Caco-2 (cell line): ENCODE data around the gene RPL38. TPM values are rescaled to one million over a fixed set of nuclear protein-coding genes. Genes with fewer than 3 reads are reported as not detected.

Experiments used
- BruUV-seq: library from RNA; stranded (reverse); fragments of 400-500 nt; replicated peaks from 2 replicates; lab custom pipeline; 2021; lab: Mats Ljungman, UMichigan
- CTCF ChIA-PET: fragments of 300-600 bp; sonication (Branson Sonifier 250); formaldehyde crosslinking; loops from one replicate; lab custom pipeline; 2022; ENCODE audit warnings: antibody characterized with exemption; lab: Charles Lee
- POLR2A ChIA-PET: fragments of 300-600 bp; sonication (Branson Sonifier 250); formaldehyde crosslinking; loops from one replicate; lab custom pipeline; 2022; ENCODE audit warnings: antibody characterized with exemption; lab: Charles Lee
- DNase-seq, 2 experiments: peaks; one replicate each; pipeline versions ENCODE4 v3.0.0 to v3.0.0-alpha.2; 2020 to 2022
- H3K27me3 ChIP-seq: replicated peaks from 2 replicates; pipeline ENCODE4 v1.6.0; 2011; ENCODE audit warnings: low read length; ENCODE audit not compliant: control insufficient read depth, insufficient read depth
- H3K36me3 ChIP-seq: 2 replicates; pipeline ENCODE4 v1.5.1; 2011; ENCODE audit warnings: low read length; ENCODE audit not compliant: control insufficient read depth, insufficient read depth
- H3K4me1 ChIP-seq: fragments of 250-450 bp; sonication (Bioruptor Pico); 2 replicates; pipeline ENCODE4 v1.5.1; 2020; ENCODE audit warnings: mild to moderate bottlenecking
- H3K4me3 ChIP-seq: 2 replicates; pipeline ENCODE4 v1.5.1; 2011; ENCODE audit warnings: low read depth, mild to moderate bottlenecking, control low read depth, low read length
- H3K9me3 ChIP-seq: fragments of 250-450 bp; sonication (Bioruptor Pico); 2 replicates; pipeline ENCODE4 v1.5.1; 2020; ENCODE audit warnings: mild to moderate bottlenecking, moderate library complexity
- H3K27ac Mint-ChIP-seq: one replicate; pipeline ENCODE4 v1.8.0; 2022; ENCODE audit warnings: mixed read lengths; ENCODE audit not compliant: unreplicated experiment
- H3K27me3 Mint-ChIP-seq: one replicate; pipeline ENCODE4 v1.8.0; 2022; ENCODE audit warnings: mixed read lengths; ENCODE audit not compliant: insufficient read depth, unreplicated experiment
- H3K36me3 Mint-ChIP-seq: one replicate; pipeline ENCODE4 v1.8.0; 2022; ENCODE audit warnings: mild to moderate bottlenecking, mixed read lengths; ENCODE audit not compliant: insufficient read depth, unreplicated experiment
- H3K4me1 Mint-ChIP-seq: one replicate; pipeline ENCODE4 v1.8.0; 2022; ENCODE audit warnings: low read depth, mixed read lengths; ENCODE audit not compliant: unreplicated experiment
- H3K4me3 Mint-ChIP-seq: one replicate; pipeline ENCODE4 v1.8.0; 2022; ENCODE audit warnings: mild to moderate bottlenecking, moderate library complexity, mixed read lengths; ENCODE audit not compliant: unreplicated experiment
- H3K9me3 Mint-ChIP-seq: one replicate; pipeline ENCODE4 v1.8.0; 2022; ENCODE audit warnings: mixed read lengths; ENCODE audit not compliant: unreplicated experiment
- intact Hi-C: fragments of 100-400 bp; cut with micrococcal nuclease; formaldehyde crosslinking; loops from one replicate; pipeline ENCODE4 v1.10.0; 2022; ENCODE audit not compliant: unreplicated experiment
- total RNA-seq: library from RNA; stranded (reverse); gene quantifications from 2 replicates; pipeline ENCODE4 v1.2.3, GENCODE V29; 2022
- TF ChIP-seq, protein P1 (sequence below), 2 experiments: fragments of 200-600 bp in 1 of 2; IDR thresholded peaks; 1 replicate in 1 of 2; 2 replicates in 1 of 2; pipeline versions ENCODE4 v1.5.1 to v1.8.0; 2011 to 2022; ENCODE audit warnings: antibody characterized with exemption in 1 of 2, control low read depth in 1 of 2, inconsistent platforms in 1 of 2, low read depth in 1 of 2, low read length in 1 of 2, mild to moderate bottlenecking in 1 of 2, moderate library complexity in 1 of 2; ENCODE audit not compliant: insufficient read depth in 1 of 2, severe bottlenecking in 1 of 2, unreplicated experiment in 1 of 2

The RPL38 gene
- total RNA-seq, 1 experiment from 2014 or later, result 1,319 TPM

DNA sequence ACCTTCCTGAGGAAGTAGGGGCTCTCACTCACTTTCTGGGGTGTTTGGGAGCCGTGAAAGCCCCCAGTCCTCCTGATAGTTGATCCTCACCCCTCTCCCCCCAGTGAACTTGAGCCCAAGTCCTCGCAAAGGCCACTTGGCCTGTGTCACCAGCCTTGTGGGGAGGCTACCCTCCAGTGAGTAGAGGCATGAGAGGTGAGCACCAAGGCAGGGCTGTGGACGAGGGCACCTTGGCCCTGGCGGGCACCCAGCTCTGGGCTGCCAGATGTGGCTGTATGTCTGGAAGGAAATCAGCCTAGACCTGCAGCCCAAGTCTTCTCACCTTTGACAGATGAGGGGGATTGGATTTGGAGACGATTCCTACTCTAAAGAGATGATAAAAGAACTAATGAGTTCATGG lies 13.0 kb downstream of the RPL38 start:
- H3K9me3 ChIP-seq, result no peaks in the 10 kb centered on the region
- H3K27me3 ChIP-seq, result no peaks in the 10 kb centered on the region
- Mint-ChIP-seq H3K27ac (no peak overlapping the region), H3K4me1 (peaks cover 20% of the 10 kb centered on the region), H3K36me3 (peaks cover 20% of the 10 kb centered on the region), H3K9me3 (no peaks in the 10 kb centered on the region), H3K27me3 (no peaks in the 10 kb centered on the region), H3K4me3 (no peak overlapping the region)
- H3K36me3 ChIP-seq, result no peaks in the 10 kb centered on the region
- POLR2A ChIA-PET, result interaction anchor here (0.7 kb wide), 1 partner anchor 80 kb away, joined by 3 read pairs; no protein-coding TSS in a partner anchor
- CTCF ChIA-PET, result no interaction called here
- intact Hi-C loops, result loop anchor here (10.0 kb wide), 1 partner anchor 148 kb away; the partner anchor contains the start of genes BTBD17 and GPR142
- DNase-seq, result no peak
- TF ChIP-seq, protein P1, sequence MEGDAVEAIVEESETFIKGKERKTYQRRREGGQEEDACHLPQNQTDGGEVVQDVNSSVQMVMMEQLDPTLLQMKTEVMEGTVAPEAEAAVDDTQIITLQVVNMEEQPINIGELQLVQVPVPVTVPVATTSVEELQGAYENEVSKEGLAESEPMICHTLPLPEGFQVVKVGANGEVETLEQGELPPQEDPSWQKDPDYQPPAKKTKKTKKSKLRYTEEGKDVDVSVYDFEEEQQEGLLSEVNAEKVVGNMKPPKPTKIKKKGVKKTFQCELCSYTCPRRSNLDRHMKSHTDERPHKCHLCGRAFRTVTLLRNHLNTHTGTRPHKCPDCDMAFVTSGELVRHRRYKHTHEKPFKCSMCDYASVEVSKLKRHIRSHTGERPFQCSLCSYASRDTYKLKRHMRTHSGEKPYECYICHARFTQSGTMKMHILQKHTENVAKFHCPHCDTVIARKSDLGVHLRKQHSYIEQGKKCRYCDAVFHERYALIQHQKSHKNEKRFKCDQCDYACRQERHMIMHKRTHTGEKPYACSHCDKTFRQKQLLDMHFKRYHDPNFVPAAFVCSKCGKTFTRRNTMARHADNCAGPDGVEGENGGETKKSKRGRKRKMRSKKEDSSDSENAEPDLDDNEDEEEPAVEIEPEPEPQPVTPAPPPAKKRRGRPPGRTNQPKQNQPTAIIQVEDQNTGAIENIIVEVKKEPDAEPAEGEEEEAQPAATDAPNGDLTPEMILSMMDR (IDR thresholded peaks at IDR 0.05; ENCODE audit: insufficient read depth in 1 of 2, low read depth in 1 of 2, low read length in 1 of 2, severe bottlenecking in 1 of 2, unreplicated experiment in 1 of 2), result no peak
- no TSS peak for BruUV-seq
- H3K4me1 ChIP-seq, result peaks cover 11% of the 10 kb centered on the region
- H3K4me3 ChIP-seq, result no peak overlapping the region

DNA sequence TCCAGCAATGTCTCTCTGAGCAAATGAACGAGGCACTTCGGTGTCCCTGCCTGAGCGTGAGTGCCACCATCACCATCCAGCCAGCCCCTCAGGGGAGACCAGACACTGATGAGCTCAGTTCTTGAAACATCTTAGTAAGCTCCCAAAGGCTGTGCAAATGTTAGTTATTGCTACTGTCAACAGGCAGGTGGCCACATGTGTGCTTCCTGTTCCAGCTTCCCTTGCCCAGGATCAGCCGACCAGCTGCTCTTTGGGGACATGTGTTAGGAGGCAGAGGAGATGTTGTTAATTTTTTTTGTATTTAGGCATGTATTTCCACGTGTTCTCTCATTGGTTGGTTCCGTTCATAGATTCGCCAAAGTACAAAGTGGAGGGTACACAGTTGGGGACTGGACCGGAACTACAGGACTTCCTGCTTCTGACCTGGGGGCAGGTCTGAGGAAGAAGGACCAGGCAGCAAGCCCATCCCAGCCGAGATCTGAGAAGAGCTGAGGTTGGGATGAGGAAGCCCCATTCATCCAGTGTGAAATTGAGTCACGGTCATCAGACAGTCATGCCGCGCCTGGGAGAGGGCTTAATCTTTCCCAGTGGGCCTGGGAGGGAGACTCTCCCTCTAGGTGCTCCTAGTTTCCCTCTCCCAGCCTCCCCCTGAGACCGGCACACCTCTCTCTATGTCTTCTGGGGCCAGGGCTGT lies 13.7 kb downstream of the RPL38 start:
- intact Hi-C loops, result loop anchor here (10.0 kb wide), 1 partner anchor 148 kb away; the partner anchor contains the start of genes BTBD17 and GPR142
- no TSS peak for BruUV-seq
- ChIA-PET CTCF (interaction anchor here (0.6 to 0.7 kb wide), 2 partner anchors 80 to 151 kb away, joined by 3 read pairs; no protein-coding TSS in a partner anchor), POLR2A (interaction anchor here (0.7 kb wide), 1 partner anchor 80 kb away, joined by 3 read pairs; no protein-coding TSS in a partner anchor)
- H3K9me3 Mint-ChIP-seq, result no peaks in the 10 kb centered on the region
- H3K4me3 Mint-ChIP-seq, result no peak overlapping the region
- TF ChIP-seq, protein P1 (IDR thresholded peaks at IDR 0.05; ENCODE audit: insufficient read depth in 1 of 2, low read depth in 1 of 2, low read length in 1 of 2, severe bottlenecking in 1 of 2, unreplicated experiment in 1 of 2), result no peak
- no peak for DNase-seq
- H3K4me1 Mint-ChIP-seq, result peaks cover 14% of the 10 kb centered on the region
- no peaks in the 10 kb centered on the region for H3K27me3 Mint-ChIP-seq
- no peak overlapping the region for H3K4me3 ChIP-seq
- no peaks in the 10 kb centered on the region for H3K36me3 ChIP-seq
- H3K36me3 Mint-ChIP-seq, result peaks cover 13% of the 10 kb centered on the region
- no peaks in the 10 kb centered on the region for H3K9me3 ChIP-seq
- H3K4me1 ChIP-seq, result peaks cover 11% of the 10 kb centered on the region
- no peak overlapping the region for H3K27ac Mint-ChIP-seq
- H3K27me3 ChIP-seq, result no peaks in the 10 kb centered on the region

DNA sequence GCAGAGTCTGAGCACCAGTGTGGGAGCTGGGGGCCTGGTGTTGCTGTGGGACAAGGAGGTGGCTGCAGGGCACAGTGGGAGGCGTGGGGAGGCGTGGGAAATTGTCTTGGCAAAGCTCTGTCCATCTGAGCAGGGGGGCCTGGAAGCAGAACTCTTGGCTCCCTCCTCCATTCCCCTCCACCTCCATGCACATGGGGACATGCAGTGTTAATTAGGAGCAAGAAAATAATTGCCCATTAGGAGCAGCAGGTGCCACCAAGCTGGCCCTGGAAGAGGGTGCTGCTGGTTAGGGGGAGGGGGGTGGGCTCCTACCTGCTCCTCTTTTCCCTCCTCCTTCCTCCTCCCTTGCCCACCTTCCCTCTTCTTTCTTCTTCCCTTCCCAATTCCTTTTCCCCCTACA lies 14.4 kb downstream of the RPL38 start:
- no peaks in the 10 kb centered on the region for H3K27me3 ChIP-seq
- BruUV-seq, result no TSS peak
- no peaks in the 10 kb centered on the region for H3K9me3 ChIP-seq
- intact Hi-C loops, result loop anchor here (10.0 kb wide), 1 partner anchor 147 kb away; the partner anchor contains the start of genes BTBD17 and GPR142
- H3K4me3 ChIP-seq, result no peak overlapping the region
- peaks cover 9% of the 10 kb centered on the region for H3K4me1 ChIP-seq
- Mint-ChIP-seq H3K4me1 (peaks cover 10% of the 10 kb centered on the region), H3K9me3 (no peaks in the 10 kb centered on the region), H3K4me3 (no peak overlapping the region), H3K27ac (no peak overlapping the region), H3K27me3 (no peaks in the 10 kb centered on the region), H3K36me3 (peaks cover 6% of the 10 kb centered on the region)
- TF ChIP-seq, protein P1 (IDR thresholded peaks at IDR 0.05; ENCODE audit: insufficient read depth in 1 of 2, low read depth in 1 of 2, low read length in 1 of 2, severe bottlenecking in 1 of 2, unreplicated experiment in 1 of 2), result no peak
- POLR2A ChIA-PET, result no interaction called here
- no peak for DNase-seq
- no peaks in the 10 kb centered on the region for H3K36me3 ChIP-seq
- CTCF ChIA-PET, result no interaction called here
